DMS153 (cell line): ENCODE results near the gene RABEP1.
"Not testable (repeated sequence)": the region's sequence is repeated elsewhere in the genome, so short reads cannot be mapped to it uniquely, and the experiment has no call there.

Experiments used
- DNase-seq: peaks from one replicate; lab custom pipeline; 2025; lab: John Stamatoyannopoulos, UW

Gene RABEP1

DNA sequence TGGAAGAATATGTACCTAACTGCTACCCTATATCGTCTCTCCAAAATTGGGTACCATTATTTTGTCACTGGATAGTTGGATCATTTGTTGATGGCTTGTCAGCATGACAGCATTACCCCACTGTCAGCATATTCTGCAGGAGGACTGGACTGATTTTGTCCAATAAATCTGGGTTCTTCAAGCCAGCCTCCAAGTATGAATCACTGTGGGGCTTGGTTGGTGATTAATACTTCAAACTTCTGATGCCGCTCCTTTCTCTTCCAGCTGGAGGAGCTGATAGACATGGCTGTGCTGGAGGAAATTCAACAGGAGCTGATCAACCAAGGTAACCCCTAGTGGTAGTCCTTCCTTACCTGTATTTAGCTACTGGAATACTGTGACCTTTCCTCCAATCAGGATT lies 140.4 kb downstream of the RABEP1 start:
- DNase-seq, result no peak

DNA sequence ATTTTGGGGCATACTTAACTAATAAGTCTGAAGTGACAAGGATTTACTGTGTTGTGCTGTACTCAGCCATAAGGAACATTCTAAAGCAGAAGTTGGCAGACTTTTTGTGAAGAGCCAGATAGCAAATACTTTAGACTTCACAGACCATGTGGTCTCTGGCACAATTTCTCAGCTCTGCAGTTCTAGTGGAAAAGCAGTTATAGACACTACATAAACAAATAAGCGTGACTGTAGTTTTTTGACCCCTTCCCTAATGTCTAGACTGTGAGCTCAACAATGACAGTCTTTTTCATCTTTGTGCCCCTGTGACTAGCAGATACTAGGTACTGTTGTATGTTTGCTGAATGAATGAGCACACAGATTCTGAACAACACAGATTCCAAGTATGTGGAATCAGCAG lies 142.8 kb downstream of the RABEP1 start:
- no peak for DNase-seq

DNA sequence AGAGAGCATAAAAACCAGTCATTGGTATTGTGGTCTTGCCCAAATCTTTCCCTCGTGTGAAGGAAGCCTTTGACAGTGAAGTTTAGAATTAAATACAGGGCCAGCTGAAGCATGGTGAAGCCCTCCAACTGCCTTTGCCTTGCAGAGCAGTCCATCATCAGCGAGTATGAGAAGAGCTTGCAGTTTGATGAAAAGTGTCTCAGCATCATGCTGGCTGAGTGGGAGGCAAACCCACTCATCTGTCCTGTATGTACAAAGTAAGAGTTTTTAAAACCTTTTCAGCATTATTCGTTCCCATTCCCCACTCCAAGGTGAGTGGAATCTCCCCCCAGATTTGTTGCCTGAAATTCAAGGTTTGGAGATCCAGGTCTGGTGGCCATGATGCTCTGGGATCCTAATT lies 143.7 kb downstream of the RABEP1 start:
- no peak for DNase-seq

DNA sequence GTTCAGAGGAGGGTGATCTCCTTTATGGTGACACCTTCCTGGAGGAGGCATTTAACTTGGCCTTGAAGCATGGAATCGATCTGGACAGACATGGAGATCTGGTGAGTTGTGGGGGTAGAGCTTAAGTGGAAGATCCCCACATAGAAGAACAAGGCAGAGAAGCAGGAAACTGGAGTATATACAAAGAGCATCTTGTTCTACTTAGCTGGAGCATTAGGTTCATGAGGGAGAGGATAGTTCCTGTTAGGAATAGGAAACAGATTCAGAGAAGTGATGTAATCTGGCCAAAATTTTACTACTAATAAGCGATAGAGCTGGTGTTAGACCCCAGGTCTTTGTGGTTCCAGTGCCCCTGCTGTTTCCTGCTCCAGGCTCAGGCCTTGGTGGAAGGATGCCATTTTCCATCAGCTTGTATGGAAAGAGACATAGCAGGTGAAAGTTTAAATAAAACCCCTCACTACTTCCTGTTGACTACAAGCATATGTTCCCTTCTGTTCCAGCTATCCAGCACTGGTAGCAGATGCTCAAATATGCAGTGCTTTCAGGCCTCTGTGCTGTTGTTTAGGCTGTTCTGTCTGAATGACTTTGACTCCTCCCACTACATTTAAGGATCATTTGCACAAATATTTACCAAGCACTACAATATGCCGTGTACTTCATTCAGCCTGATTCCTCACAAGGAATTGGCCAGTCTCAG lies 147.3 kb downstream of the RABEP1 start:
- peak; percentile 1 for DNase-seq

DNA sequence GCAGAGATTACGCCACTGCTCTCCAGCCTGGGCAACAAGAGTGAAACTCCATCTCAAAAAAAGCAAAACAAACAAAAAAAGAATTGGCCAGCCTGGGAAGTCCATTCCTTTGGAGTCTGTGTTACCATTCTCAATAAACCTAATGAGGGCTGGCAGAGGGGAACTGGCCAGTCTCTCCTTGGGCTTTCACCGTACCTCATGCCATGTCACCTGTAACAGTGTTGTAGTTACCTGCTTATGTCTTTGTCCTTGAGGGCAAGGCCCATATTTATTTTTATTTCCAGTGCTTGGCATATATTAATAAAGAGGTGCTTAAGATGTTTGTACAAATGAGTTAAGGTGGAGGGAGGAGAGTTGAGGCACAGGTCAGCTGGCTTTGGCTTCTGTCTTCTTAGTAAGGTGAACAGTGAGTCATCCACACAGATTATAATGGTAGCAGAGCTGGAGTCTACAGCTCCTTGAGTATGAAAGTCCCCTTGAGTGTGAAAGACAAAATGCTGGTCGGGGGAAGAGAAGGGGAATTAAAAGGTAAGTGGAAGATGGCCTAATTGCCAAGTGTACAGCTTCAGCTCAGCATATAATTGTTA lies 148.4 kb downstream of the RABEP1 start:
- no peak for DNase-seq

DNA sequence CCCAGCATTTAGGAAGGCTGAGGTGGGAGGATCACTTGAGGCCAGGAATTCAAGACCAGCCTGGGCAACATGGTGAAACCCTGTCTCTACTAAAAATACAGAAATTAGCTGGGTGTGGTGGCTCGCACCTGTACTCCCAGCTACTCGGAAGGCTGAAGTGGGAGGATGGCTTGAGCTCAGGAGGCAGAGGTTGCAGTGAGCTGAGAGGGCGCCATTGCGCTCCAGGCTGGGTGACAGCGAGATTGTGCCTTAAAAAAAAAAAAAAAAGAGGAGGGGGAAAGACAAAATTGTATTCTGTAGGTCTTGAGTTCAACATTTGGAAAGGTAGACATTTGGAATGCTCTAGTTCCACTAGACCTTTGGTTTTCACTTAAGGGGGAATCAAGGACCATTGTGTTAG lies 149.2 kb downstream of the RABEP1 start:
- DNase-seq, result not testable (repeated sequence)

DNA sequence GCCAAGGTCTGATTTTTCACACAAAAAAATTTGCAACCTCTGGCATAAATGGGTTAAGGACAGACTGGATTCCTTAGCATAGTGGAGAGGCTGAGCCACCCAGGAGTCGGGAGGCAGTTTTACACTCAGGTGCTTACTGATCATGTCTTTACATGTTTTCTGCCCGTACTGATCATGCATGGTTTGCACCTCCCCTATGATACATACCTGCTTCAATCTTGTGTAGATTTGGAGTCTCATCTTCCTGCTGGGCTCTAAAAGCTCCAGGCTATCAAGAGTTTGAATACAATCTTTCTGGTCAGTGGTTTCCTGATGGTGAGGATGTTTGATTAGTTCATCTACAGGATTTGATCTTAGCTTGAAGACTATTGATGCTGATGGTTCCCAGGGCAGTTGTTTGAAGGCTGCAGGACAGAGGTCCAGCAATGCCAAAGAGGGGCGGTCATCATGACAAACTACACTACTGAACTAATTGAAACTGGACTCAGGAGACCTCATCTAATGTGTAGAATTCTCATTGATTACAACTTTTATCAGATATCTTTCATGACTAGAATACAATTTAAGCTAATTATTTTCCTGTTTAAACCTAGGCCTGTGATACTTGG lies 150.0 kb downstream of the RABEP1 start:
- DNase-seq, result no peak

DNA sequence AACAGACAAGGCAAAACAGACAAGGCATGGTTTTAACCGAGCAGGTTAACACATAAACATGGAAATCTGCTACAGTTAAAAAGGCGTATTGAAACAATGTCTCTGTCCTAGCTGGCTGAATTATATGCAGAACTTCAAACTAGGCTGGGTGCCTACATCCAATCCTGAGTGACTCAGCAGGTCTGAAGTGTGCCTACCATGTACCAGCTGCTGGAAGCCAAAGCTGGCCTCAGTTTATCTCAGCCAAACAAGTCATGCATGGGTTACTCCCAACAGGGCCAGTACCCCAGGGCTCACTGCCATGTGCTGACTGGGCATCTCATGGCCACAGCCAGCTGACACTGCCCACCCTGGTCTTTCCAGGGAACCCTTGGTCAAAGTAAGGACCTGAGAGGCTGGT lies 152.9 kb downstream of the RABEP1 start:
- no peak for DNase-seq
